Measurements from ENCODE around the gene NUTM1.
"Not testable (repeated sequence)": the region's sequence is repeated elsewhere in the genome, so short reads cannot be mapped to it uniquely, and the experiment has no call there.

NUTM1 gene

DNA sequence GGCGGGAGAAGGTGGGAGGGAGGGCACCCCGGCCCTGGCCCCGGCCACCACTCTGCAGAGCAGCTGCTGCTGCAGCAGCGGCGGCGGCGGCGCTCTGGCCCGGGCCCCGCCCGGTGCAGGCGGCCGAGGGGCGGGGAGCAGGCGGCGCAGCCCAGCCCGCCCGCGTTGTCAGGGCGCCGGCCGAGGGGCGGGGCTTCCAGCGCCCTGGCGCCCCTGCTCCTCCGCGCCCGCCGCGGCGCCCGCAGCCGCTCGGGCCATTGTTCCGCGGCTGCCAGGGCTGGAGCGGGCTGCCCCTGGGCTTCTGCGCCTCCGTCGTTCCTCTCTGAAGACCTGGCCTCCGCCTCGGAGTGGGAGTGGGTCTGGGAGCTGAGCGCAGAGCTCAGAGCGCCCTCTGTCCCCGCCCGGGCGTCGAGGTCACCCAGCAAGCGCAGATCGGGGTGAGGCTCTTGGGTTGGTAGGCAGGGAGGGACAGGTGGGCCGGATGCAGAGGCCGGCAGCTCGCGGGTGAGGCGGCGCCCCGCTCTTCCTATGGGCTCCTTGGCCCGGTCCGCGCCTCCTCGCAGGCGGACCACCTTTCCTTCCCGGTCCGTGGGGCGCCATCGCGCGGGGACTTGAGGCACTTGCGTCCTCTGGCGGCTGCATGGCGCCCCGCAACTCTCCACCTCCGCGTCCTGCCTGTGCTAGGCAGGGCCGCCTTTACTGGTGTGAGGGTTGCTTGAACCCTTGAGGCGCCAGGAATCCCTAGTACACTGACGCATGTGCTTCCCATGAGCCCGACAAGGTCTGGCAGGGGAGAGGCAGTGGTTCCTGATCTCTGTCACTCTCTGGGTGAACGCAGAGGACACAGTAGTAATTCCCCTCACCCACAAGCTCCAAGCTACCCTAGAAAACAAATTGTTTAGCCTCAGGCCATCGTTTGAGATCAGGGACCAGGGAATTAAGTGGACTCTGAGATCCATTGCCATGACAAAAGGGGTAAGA is 24.3 kb downstream of the NUTM1 start, which contains the start of gene LPCAT4:
LPCAT4 (minus strand) TSS at position 96 of the 981 bp plus-strand sequence. CDS start 96 bp downstream, outside the sequence.
- H3K4me1 ChIP-seq (ENCODE audit: control insufficient read depth, insufficient read depth, low read length): peaks cover 9% of the 10 kb centered on the region
- peak within 1 kb of the TSS; percentile 93 for H3K9ac ChIP-seq (ENCODE audit: low read depth, low read length)
- H3K4me3 ChIP-seq (ENCODE audit: low read depth, low read length): peak within 1 kb of the TSS; percentile 84
- peaks cover 1% of the 10 kb centered on the region for H3K36me3 ChIP-seq (ENCODE audit: control insufficient read depth, insufficient read depth, low read length)
- H3K9me3 ChIP-seq (ENCODE audit: control insufficient read depth, insufficient read depth, low read length): no peaks in the 10 kb centered on the region
- H3K27me3 ChIP-seq (ENCODE audit: control insufficient read depth, insufficient read depth, low read length): no peaks in the 10 kb centered on the region

DNA sequence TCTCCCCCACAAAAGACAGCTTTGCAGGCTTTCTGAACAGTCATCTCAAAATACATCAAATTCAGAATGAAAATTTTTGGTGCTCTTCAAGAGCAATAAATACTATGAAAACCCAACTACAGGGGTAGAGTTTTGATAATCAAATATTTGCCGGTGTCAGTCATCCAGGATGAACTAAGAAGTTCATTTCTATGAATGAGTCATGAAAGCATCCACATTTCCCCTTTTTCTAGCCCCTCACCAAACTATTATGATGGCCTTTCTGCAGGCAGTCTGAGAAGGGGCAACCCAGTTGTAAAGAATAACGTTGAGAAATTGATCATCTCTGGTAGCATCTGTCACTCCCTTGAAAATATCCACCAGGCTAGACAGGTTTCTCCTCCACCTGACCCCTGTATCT is 27.0 kb downstream of the NUTM1 start:
- no peaks in the 10 kb centered on the region for H3K36me3 ChIP-seq (ENCODE audit: control insufficient read depth, insufficient read depth, low read length)
- no peak overlapping the region for H3K4me3 ChIP-seq (ENCODE audit: low read depth, low read length)
- H3K4me1 ChIP-seq (ENCODE audit: control insufficient read depth, insufficient read depth, low read length): peaks cover 9% of the 10 kb centered on the region
- no peaks in the 10 kb centered on the region for H3K9me3 ChIP-seq (ENCODE audit: control insufficient read depth, insufficient read depth, low read length)
- H3K9ac ChIP-seq (ENCODE audit: low read depth, low read length): no peak overlapping the region
- no peaks in the 10 kb centered on the region for H3K27me3 ChIP-seq (ENCODE audit: control insufficient read depth, insufficient read depth, low read length)

DNA sequence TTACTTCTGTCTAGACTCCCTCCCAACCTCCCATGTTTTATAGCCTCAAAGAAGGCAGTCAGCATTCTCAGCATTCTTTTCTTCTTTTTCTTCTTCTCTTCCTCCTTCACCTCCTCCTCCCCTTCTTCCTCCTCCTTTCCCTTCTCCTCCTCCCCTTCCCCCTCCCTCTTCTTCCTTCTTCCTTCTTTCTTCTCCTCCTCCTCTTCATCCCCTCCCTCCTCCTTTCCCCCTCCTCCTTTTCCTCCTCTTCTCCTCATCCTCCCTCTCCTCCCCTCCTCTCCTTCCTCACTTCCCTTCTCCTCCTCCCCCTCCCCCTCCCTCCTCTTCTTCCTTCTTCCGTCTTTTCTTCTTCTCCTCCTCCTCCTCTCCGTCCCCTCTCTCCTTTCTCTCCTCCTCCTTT is 27.5 kb downstream of the NUTM1 start:
- no peak overlapping the region for H3K4me3 ChIP-seq (ENCODE audit: low read depth, low read length)
- H3K27me3 ChIP-seq (ENCODE audit: control insufficient read depth, insufficient read depth, low read length): no peaks in the 10 kb centered on the region
- H3K36me3 ChIP-seq (ENCODE audit: control insufficient read depth, insufficient read depth, low read length): no peaks in the 10 kb centered on the region
- H3K4me1 ChIP-seq (ENCODE audit: control insufficient read depth, insufficient read depth, low read length): peaks cover 6% of the 10 kb centered on the region
- H3K9ac ChIP-seq (ENCODE audit: low read depth, low read length): no peak overlapping the region
- H3K9me3 ChIP-seq (ENCODE audit: control insufficient read depth, insufficient read depth, low read length): no peaks in the 10 kb centered on the region

DNA sequence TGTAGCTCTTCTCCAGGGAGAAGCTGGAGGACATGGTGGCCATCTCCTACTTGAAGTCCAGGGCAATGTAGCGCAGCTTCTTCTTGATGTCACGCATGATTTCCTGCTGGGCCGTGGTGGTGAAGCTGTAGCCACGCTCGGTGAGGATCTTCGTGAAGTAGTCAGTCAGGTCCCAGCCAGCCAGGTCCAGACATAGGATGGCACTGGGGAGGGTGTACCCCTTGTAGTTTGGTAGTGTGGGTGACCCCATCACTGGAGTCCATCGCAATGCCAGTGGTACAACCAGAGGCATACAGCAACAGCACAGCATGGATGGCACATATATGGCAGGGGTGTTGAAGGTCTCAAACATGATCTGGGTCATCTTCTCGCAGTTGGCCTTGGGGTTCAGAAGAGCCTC is 30.8 kb downstream of the NUTM1 start:
- peaks cover 2% of the 10 kb centered on the region for H3K27me3 ChIP-seq (ENCODE audit: control insufficient read depth, insufficient read depth, low read length)
- H3K4me3 ChIP-seq (ENCODE audit: low read depth, low read length): no peak overlapping the region
- no peaks in the 10 kb centered on the region for H3K9me3 ChIP-seq (ENCODE audit: control insufficient read depth, insufficient read depth, low read length)
- H3K9ac ChIP-seq (ENCODE audit: low read depth, low read length): no peak overlapping the region
- no peaks in the 10 kb centered on the region for H3K36me3 ChIP-seq (ENCODE audit: control insufficient read depth, insufficient read depth, low read length)
- H3K4me1 ChIP-seq (ENCODE audit: control insufficient read depth, insufficient read depth, low read length): no peaks in the 10 kb centered on the region

DNA sequence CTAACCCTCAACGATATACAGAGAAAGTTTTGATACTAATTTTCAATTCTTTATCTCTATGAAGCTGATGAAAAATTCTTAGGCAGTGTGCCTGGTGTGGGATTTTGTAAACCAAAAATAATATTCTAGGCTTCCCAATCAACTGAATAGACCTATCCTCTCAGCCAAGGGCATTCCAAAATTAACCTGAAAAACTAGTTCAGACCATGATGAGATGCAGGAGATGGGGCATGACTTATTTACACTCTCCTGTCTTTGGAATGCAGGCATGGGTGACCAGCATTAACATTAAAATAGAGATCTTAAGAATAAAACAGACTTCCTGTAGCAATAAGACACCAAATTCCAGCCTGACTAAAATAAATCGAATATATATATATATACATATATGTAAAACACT is 31.7 kb downstream of the NUTM1 start:
- no peak overlapping the region for H3K4me3 ChIP-seq (ENCODE audit: low read depth, low read length)
- no peaks in the 10 kb centered on the region for H3K4me1 ChIP-seq (ENCODE audit: control insufficient read depth, insufficient read depth, low read length)
- no peak overlapping the region for H3K9ac ChIP-seq (ENCODE audit: low read depth, low read length)
- H3K9me3 ChIP-seq (ENCODE audit: control insufficient read depth, insufficient read depth, low read length): no peaks in the 10 kb centered on the region
- peaks cover 2% of the 10 kb centered on the region for H3K27me3 ChIP-seq (ENCODE audit: control insufficient read depth, insufficient read depth, low read length)
- no peaks in the 10 kb centered on the region for H3K36me3 ChIP-seq (ENCODE audit: control insufficient read depth, insufficient read depth, low read length)

DNA sequence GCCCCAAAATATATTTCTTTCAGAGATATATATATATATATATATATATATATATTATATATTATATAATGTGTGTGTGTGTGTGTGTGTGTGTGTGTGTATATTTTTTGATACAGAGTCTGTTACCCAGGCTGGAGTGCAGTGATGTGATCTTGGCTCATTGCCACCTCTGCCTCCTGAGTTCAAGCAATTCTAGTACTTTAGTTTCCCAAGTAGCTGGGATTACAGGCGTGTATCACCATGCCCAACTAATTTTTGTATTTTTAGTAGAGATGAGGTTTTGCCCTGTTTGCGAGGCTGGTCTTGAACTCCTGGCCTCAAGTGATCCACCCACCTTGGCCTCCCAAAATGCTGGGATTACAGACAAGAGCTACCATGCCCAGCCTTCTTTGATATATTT is 32.4 kb downstream of the NUTM1 start:
- H3K36me3 ChIP-seq (ENCODE audit: control insufficient read depth, insufficient read depth, low read length): not testable (repeated sequence)

DNA sequence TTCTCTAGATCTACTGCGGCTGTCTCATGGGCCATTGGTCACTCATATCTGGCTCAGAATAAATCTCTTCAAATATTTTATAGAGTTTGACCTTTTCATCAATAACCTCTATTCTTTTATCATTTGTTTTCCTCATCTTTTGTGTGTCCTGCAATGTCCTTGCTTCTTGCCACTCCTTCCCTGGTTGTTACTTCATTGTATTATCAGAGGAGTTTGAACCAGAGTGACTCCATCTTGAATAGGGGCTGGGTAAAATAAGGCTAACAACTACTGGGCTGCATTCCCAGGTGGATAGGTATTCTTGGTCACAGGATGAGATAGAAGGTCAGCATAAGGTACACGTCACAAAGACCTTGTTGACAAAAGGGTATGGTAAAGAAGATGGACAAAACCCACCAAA is 33.7 kb downstream of the NUTM1 start:
- peaks cover 2% of the 10 kb centered on the region for H3K27me3 ChIP-seq (ENCODE audit: control insufficient read depth, insufficient read depth, low read length)
- no peaks in the 10 kb centered on the region for H3K36me3 ChIP-seq (ENCODE audit: control insufficient read depth, insufficient read depth, low read length)
- no peaks in the 10 kb centered on the region for H3K4me1 ChIP-seq (ENCODE audit: control insufficient read depth, insufficient read depth, low read length)
- no peak overlapping the region for H3K4me3 ChIP-seq (ENCODE audit: low read depth, low read length)
- no peaks in the 10 kb centered on the region for H3K9me3 ChIP-seq (ENCODE audit: control insufficient read depth, insufficient read depth, low read length)
- no peak overlapping the region for H3K9ac ChIP-seq (ENCODE audit: low read depth, low read length)

More for the DNA sequence above, 32.4 kb downstream of the NUTM1 start:
- not testable (repeated sequence) for H3K9ac ChIP-seq (ENCODE audit: low read depth, low read length); H3K4me3 ChIP-seq (ENCODE audit: low read depth, low read length); H3K4me1 ChIP-seq (ENCODE audit: control insufficient read depth, insufficient read depth, low read length); H3K9me3 ChIP-seq (ENCODE audit: control insufficient read depth, insufficient read depth, low read length); H3K27me3 ChIP-seq (ENCODE audit: control insufficient read depth, insufficient read depth, low read length)

DNA sequence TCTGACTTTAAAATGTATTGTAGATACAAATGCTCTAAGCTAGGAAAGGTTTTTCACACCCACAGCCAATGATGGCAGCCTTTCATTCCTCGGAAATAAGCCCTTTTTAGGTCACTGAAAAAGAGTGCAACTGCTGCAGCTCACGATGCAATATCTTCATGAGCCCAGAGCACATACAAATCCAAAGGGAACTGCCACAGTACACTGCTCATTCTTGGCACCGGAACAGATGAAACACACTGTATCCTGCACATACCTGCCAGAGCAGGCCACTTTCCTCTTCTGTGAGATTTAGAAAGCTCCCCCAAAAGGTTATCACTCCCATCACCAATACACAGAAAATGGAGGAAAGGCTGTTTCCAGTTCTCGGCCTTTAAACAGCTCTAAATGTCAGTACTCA is 37.4 kb downstream of the NUTM1 start:
- not testable (repeated sequence) for H3K9ac ChIP-seq (ENCODE audit: low read depth, low read length); H3K36me3 ChIP-seq (ENCODE audit: control insufficient read depth, insufficient read depth, low read length); H3K27me3 ChIP-seq (ENCODE audit: control insufficient read depth, insufficient read depth, low read length); H3K9me3 ChIP-seq (ENCODE audit: control insufficient read depth, insufficient read depth, low read length); H3K4me3 ChIP-seq (ENCODE audit: low read depth, low read length); H3K4me1 ChIP-seq (ENCODE audit: control insufficient read depth, insufficient read depth, low read length)

DNA sequence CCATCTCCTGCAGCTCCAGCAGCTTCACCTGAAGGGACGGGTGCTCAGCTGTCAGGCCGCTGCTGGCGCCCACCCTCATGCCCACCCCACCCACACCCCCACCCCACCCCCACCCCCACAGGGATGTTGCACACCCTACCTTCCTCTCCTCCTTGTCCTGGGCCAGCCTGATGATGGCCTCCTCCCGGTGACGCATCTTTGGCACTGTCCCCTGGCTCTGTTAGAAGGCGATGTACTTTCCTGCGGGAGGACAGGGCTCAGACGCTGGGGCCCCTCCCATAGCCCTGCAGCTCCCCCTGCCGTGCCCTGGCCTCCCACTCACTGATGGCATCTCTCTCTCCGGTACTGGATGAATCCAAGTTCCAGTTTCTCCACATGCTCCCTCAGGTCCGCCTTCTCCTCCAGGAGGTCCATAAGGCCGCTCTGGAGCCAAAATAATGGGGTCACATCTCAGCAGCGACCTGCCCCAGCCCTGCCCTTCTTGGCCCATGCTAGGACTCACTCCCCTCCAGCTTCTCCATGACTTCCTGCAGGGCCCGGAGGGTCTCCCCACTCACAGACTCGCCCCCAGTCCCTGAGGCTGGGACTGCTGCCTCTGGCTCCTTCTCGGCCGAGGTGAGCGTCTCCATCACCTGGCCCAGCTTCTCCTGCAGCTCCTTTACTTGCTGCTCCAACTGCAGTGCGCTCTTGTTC is 38.9 kb downstream of the NUTM1 start:
- H3K4me1 ChIP-seq (ENCODE audit: control insufficient read depth, insufficient read depth, low read length); H3K9me3 ChIP-seq (ENCODE audit: control insufficient read depth, insufficient read depth, low read length); H3K4me3 ChIP-seq (ENCODE audit: low read depth, low read length); H3K9ac ChIP-seq (ENCODE audit: low read depth, low read length); H3K36me3 ChIP-seq (ENCODE audit: control insufficient read depth, insufficient read depth, low read length); H3K27me3 ChIP-seq (ENCODE audit: control insufficient read depth, insufficient read depth, low read length): not testable (repeated sequence)

DNA sequence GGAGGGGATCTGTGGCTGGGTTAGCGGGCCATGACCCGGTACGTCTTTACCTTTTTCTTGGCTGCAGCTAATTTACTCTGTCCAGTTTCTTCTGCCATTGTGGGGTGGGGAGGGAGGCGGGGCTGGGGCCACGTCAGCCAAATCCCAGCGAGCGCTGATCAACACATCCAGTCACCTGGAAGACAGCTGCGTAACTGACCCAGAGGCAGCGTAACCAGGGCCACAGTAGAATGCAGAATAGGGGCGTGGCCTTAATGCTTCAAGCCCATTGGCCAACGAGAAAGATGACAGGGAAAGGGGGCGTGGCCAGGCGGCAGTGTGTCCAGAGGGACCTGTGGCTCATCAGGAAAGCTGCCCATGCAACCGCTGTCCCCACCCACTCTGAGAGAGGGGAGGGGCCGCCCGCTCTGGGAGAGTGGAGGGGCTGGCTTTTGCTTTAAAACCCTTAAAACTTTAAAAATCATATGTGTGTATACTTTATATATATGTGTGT is 46.5 kb downstream of the NUTM1 start:
- not testable (repeated sequence) for H3K4me3 ChIP-seq (ENCODE audit: low read depth, low read length); H3K27me3 ChIP-seq (ENCODE audit: control insufficient read depth, insufficient read depth, low read length); H3K36me3 ChIP-seq (ENCODE audit: control insufficient read depth, insufficient read depth, low read length); H3K4me1 ChIP-seq (ENCODE audit: control insufficient read depth, insufficient read depth, low read length); H3K9me3 ChIP-seq (ENCODE audit: control insufficient read depth, insufficient read depth, low read length); H3K9ac ChIP-seq (ENCODE audit: low read depth, low read length)

DNA sequence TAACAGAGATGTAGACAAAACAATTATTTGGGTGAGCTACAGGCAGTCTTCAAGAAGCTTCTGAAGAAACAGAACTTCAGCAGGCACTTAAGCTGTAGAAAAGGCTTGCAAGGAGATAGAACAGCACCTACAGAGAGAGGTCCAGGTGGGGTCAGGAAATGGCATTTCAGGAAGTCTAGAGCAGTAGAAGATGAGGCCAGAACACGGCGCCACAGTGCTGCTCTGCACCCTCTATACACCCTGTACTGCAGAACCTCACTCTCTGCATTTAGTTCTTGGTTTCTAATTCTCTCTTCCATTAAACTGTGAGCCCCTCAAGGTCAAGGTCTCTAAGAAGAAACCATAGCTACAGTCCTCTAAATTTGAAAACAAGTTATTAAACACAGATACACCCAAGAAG is 49.9 kb downstream of the NUTM1 start:
- not testable (repeated sequence) for H3K9me3 ChIP-seq (ENCODE audit: control insufficient read depth, insufficient read depth, low read length); H3K4me1 ChIP-seq (ENCODE audit: control insufficient read depth, insufficient read depth, low read length); H3K4me3 ChIP-seq (ENCODE audit: low read depth, low read length); H3K36me3 ChIP-seq (ENCODE audit: control insufficient read depth, insufficient read depth, low read length); H3K27me3 ChIP-seq (ENCODE audit: control insufficient read depth, insufficient read depth, low read length); H3K9ac ChIP-seq (ENCODE audit: low read depth, low read length)

All from iPS-15b (cell line).